Medulla oblongata (tissue), 1 donor: Measurements from ENCODE around the gene MACROH2A2.
A peak's percentile ranks its signal among the peaks of the same experiment; 100 is the strongest.
"Not testable (repeated sequence)": the region's sequence is repeated elsewhere in the genome, so short reads cannot be mapped to it uniquely, and the experiment has no call there.

Experiments used
- DNase-seq: peaks from one replicate; pipeline ENCODE4 v3.0.0-alpha.2; 2015; ENCODE audit errors: extremely low spot score

The MACROH2A2 gene

GRCh38 chr10:70052462-70053217 is at the start of gene MACROH2A2:
Gene MACROH2A2 (plus strand): TSS chr10:70052846. CDS start chr10:70075659, 22,813 bp downstream.
- peak; percentile 76 for DNase-seq

DNA sequence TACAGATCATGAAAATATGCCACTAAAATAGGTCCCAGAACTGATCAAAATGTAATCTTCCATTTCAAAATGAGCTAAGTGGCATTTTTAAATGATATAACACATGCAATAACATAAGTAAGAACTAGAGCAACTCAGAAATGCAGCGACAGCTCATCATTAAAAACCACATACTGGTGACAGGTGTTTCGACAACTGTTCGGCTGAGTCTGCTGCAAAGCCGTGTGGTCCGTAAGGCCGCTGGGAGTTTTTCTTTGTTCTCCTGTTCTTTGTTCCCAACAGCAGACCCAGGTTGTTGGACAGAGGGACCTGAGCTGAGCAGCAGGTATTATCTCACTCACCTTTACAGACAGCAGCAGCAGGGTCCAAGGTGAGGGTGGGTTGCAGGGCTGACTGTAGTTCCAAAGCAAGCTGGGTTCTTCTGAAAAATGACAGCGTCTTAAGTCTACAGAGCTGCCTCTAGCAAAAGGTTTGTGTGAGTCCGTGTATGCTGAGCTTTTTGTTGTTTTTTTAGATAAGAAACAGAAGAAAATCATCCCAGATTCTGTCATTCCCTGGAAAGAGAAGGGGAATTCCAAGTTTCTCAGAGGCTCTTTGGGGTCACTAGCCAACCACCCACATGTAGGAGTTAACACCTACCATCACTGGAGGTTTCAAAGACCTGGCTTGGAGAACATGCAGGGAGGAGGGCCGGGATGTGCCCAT is 45.4 kb upstream of the MACROH2A2 start:
- no peak for DNase-seq

DNA sequence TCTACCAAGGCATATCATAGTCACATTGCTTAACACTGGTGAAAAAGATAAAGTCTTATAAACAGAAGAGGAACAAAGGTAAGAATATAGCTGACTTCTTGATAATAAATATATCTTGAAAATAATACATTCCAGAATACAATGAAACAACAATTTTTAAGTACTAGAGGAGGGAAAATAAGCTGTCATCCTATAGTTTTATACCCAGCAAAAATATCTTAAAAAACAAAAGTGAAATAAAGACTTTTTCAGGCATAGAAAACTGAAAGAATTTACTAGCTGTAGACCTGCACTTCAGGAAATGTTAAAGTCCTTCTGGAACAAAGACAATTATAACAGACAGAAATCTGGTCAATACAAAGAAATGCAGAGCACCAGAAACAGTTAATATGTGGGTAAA is 21.4 kb upstream of the MACROH2A2 start:
- no peak for DNase-seq

DNA sequence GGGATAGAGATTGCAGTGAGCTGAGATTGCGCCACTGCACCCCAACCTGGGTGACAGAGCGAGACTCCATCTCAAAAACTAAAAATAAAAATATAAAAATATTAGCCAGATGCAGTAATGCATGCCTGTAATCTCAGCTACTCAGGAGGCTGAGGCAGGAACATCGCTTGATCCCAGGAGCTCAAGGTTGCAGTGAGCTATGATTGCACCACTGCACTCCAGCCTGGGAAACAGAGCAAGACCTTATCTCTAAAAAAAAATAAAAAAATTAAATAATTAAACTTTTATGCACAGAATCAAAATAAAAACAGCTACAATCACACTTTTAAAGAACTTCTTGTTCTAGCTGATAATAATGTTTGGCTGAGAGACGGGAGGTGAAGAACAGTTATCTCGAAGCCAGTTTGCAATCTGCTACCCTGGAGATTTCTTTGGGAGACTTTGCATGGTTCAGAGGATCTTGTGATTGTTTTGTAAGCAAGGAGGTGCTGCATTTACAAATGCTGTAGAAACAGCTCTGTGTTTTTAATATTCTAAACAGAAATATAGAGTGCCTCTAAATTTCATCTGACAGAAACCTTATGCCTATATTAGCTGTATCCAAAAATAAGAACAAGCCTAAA is 19.9 kb upstream of the MACROH2A2 start:
- no peak for DNase-seq

- peak; percentile 4 for DNase-seq
Measured at GRCh38 chr10:70034232-70034631, 18.4 kb upstream of the MACROH2A2 start.

GRCh38 chr10:70035531-70035930 is 17.1 kb upstream of the MACROH2A2 start:
- no peak for DNase-seq

- DNase-seq = no peak
Measured at GRCh38 chr10:70038923-70039322, 13.7 kb upstream of the MACROH2A2 start.

DNA sequence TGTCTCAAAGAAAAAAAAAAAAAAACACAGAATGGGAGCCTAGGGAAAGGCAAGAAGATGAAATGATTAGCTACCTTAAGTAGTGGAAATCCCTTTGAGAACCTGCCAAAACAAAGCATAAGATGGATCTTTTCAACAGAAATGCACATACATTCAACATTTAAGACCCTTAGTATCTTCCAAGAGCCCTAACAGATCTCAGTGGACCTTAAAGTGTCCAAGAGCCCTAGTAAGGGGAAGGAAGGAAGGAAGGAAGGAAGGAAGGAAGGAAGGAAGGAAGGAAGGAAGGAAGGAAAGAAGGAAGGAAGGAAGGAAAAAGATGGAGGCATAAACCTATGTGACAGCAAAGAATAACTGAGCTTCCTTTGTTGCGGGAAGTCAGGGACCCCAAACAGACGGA is 11.6 kb upstream of the MACROH2A2 start:
- no peak for DNase-seq

DNA sequence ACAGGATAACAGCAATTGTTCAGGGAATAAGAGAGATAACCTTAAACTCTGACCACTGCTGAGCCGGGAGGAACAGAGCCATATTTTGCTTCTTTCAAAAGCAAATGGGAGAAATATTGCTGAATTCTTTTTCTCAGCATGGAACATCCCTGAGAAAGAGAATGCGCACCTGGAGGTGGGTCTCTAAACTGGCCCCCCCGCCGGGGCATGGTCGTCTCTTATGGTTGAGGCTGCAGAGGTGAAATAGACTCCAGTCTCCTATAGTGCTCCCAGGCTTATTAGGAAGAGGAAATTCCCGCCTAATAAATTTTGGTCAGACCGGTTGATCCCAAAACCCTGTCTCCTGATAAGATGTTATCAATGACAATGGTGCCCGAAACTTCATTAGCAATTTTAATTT is 10.9 kb upstream of the MACROH2A2 start:
- DNase-seq = not testable (repeated sequence)

GRCh38 chr10:70047066-70047465 is 5.6 kb upstream of the MACROH2A2 start:
- not testable (repeated sequence) for DNase-seq

GRCh38 chr10:70048030-70048723 is 4.5 kb upstream of the MACROH2A2 start:
- peak; percentile 30 for DNase-seq

DNA sequence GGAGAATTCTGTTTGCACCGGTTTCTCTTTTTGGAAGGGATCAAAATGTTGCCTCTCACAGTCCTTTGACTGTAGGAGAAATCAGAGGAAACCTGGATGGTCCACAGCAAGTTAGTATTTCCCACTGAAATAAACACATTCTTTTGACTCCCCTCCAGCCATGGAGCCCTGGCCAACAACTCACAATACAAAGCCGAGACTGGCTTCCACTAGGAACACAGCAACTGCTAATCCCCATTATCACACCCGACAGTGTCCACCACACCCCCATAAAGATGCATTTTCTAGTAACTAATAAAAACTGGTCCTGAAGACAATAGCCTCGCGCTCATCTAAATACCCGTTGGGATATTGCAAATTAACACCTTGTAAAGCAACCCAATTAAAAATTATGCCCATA is 798 bp upstream of the MACROH2A2 start:
- DNase-seq = peak; percentile 4

DNA sequence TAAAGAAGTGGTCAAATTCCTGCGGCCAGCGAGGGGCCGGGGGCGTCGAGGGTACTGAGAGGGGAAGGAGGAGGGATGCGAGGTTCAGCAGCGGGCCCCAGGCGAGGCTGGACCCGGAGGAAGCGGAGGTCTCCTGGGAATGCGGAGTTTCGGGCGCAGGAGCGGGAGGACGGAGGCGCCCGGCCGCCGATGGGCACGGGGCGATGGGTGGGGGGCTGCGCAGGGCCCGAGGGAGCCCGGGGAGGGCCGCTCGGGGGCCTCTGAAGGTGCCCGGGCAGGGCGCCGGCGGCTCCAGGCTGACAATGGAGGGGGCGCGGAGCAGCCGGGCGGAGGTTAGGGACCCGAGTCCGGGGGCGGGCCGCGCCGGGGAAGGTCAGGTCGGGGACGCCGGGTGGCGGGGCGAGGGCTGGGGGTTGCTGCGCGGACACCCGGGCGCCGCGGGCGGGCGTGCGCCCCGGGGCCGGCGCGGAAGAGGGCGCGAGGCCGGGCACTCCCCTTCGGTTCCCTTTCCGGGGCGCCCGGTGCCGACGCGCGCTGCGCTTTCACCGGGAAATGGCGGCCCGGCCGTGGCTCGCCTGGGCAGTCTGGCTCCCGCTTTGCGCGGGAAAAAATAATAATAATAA is 683 bp downstream of the MACROH2A2 start:
- peak; percentile 4 for DNase-seq

DNA sequence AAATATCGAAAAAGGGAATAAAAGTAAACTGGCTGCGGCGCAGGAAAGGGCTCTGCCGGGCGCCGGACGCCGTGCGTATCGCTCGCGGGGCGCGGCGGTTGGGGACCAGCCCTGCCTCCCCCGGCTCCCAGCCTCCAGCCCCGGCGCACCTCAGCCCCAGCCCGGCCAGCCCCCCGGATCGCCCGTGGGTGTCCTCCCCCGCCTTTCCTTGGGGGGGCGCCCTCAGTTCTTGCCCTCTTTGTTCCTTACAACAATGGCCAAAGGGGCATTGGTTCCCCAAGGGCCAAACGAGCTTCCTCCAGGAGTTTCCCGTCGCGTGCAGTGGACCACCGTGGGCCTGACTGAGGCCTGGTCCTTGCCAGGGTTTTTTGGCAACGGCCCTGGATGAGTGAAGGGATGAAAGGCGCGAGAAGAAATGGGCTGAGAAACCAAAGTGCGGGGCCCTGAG is 1.2 kb downstream of the MACROH2A2 start:
- DNase-seq = peak; percentile 5

DNA sequence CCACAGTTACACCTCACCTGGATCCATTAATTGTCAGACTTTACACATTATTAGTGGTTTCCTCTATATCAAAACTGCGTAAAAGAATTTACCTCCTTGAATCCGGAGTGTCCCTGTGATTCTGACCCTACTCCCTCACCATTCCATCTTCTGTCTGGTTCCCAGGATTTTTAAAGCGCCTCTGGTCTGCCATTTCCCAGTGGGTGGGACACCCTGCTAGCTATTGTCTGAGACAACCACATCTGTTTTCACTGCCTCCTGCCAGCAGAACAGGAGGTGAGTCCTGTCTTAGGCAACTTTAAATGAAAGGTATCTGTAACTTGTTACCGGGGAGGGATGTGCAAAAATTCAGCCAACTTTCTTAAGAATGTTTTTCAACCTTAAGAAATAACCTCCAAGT is 2.3 kb downstream of the MACROH2A2 start:
- DNase-seq = no peak

GRCh38 chr10:70055550-70055949 is 2.9 kb downstream of the MACROH2A2 start:
- no peak for DNase-seq

DNA sequence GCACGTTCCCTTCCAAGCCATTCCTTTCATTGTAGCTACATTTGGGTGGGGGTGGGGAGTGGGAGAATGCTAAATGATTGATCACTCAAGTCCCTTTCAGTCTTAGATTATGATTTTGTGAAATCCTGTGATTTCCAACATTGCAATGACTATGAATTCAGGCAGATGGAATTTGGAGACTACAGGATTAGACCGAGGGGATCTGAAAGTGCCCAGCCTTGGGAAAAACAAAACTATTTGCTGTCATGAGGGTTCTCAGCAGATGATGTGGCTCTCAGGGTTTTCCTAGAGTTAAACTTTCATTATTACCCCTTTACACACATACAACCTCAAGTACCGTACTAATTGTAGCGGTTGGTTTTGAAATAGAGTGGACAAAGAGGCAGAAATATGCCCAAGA is 4.7 kb downstream of the MACROH2A2 start:
- DNase-seq = no peak

DNA sequence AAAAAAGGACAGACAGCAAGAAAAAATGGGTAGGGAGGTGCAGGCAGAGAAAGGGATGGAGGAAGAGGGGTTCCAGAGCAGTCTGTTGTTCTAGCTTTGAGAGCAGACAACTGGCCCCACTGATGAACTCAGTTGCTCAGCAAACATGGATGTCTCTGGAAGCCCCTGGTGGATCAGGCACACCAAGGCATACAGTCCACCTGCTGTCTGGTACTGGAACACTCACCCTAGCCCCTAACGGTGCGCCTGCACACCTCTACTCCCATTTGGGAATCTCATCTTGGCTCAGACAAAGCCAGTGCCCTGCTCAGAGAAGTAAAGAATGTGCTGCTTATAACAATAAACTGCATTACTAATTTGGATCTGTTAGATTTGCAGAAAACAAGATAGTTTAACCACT is 7.7 kb downstream of the MACROH2A2 start:
- no peak for DNase-seq

GRCh38 chr10:70063418-70064098 is 10.9 kb downstream of the MACROH2A2 start:
- no peak for DNase-seq

GRCh38 chr10:70064486-70064885 is 11.8 kb downstream of the MACROH2A2 start:
- DNase-seq = no peak

- no peak for DNase-seq
Measured at GRCh38 chr10:70066190-70066589, 13.5 kb downstream of the MACROH2A2 start.
